ENCODE measurements around the gene RNASE8. TPM values are rescaled to one million over a fixed set of nuclear protein-coding genes. Genes with fewer than 3 reads are reported as not detected.

The RNASE8 gene
- total RNA-seq, 2 donors from 2014 or later, result not detected

DNA sequence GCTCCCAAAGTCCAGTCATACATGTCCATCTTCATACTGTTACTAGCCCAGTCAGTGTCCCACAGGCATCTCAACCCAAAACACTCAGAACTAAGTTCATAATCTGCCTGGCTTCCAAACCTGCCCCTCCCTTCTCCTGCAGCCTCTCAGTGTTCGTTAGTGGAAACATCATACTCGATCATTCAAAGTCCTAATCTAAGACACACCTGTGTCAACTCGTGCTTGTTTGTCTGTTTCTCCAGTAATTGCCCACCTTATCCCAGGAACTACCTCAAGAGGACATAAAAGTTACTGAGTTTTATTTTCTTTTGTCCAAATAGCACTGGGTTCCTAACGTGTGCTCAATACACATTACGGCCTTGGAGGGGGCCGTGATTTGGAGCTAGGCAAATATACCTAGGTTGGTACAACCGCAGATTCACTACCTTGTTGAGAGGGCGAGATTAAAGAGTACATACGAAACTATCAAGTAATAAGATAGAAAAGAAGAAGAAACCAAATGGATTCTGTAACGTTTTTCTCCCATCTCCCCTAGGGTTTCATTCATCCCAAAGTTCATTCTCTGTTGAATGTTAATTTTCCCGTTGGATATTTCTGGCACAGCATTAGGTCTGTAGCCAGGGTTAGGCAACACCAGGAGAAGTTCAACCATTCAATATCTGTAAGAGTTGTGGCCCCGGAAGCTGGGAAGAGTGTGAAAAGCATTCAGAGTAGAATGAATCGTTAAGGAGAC, 3.2 kb downstream of the RNASE8 start:
- H3K27me3 ChIP-seq (replicated peaks; ENCODE audit: insufficient read depth), result no peaks in the 10 kb centered on the region
- no peaks in the 10 kb centered on the region for H3K36me3 ChIP-seq
- DNase-seq (ENCODE audit: low spot score) (no peak), ATAC-seq (ENCODE audit: insufficient number of reproducible peaks, low FRiP score, low read depth) (no peak)
- no peaks in the 10 kb centered on the region for H3K4me1 ChIP-seq (ENCODE audit: control insufficient read depth in 1 of 2, low read depth in 2 of 2)
- no peak overlapping the region for H3K4me3 ChIP-seq
- TF ChIP-seq, protein P1, sequence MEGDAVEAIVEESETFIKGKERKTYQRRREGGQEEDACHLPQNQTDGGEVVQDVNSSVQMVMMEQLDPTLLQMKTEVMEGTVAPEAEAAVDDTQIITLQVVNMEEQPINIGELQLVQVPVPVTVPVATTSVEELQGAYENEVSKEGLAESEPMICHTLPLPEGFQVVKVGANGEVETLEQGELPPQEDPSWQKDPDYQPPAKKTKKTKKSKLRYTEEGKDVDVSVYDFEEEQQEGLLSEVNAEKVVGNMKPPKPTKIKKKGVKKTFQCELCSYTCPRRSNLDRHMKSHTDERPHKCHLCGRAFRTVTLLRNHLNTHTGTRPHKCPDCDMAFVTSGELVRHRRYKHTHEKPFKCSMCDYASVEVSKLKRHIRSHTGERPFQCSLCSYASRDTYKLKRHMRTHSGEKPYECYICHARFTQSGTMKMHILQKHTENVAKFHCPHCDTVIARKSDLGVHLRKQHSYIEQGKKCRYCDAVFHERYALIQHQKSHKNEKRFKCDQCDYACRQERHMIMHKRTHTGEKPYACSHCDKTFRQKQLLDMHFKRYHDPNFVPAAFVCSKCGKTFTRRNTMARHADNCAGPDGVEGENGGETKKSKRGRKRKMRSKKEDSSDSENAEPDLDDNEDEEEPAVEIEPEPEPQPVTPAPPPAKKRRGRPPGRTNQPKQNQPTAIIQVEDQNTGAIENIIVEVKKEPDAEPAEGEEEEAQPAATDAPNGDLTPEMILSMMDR (IDR thresholded peaks at IDR 0.05), result no peak
- no peaks in the 10 kb centered on the region for H3K9me3 ChIP-seq
- no peak overlapping the region for H3K27ac ChIP-seq

- ATAC-seq (ENCODE audit: insufficient number of reproducible peaks, low FRiP score, low read depth), result no peak
- H3K4me1 ChIP-seq (ENCODE audit: control insufficient read depth in 1 of 2, low read depth in 2 of 2), result no peaks in the 10 kb centered on the region
- H3K36me3 ChIP-seq, result no peaks in the 10 kb centered on the region
Observed at GRCh38 chr14:21061347-21061668, 3.7 kb downstream of the RNASE8 start.

GRCh38 chr14:21063479-21063878, 5.9 kb downstream of the RNASE8 start:
- no peak overlapping the region for H3K4me3 ChIP-seq
- no peak for ATAC-seq (ENCODE audit: insufficient number of reproducible peaks, low FRiP score, low read depth)
- no peaks in the 10 kb centered on the region for H3K4me1 ChIP-seq (ENCODE audit: control insufficient read depth in 1 of 2, low read depth in 2 of 2)
- H3K9me3 ChIP-seq, result no peaks in the 10 kb centered on the region
- no peaks in the 10 kb centered on the region for H3K27me3 ChIP-seq (replicated peaks; ENCODE audit: insufficient read depth)
- no peak for DNase-seq (ENCODE audit: low spot score)
- H3K36me3 ChIP-seq, result no peaks in the 10 kb centered on the region
- TF ChIP-seq, protein P1 (IDR thresholded peaks at IDR 0.05), result no peak
- H3K27ac ChIP-seq, result no peak overlapping the region

More at GRCh38 chr14:21061347-21061668, 3.7 kb downstream of the RNASE8 start:
- no peak for DNase-seq (ENCODE audit: low spot score)
- no peaks in the 10 kb centered on the region for H3K9me3 ChIP-seq
- no peak overlapping the region for H3K4me3 ChIP-seq
- no peak overlapping the region for H3K27ac ChIP-seq
- TF ChIP-seq, protein P1 (IDR thresholded peaks at IDR 0.05), result no peak
- H3K27me3 ChIP-seq (replicated peaks; ENCODE audit: insufficient read depth), result no peaks in the 10 kb centered on the region

GRCh38 chr14:21066882-21067502, 9.4 kb downstream of the RNASE8 start:
- no peaks in the 10 kb centered on the region for H3K36me3 ChIP-seq
- no peak overlapping the region for H3K27ac ChIP-seq
- peaks cover 9 to 17% of the 10 kb centered on the region in 2 donors for H3K4me1 ChIP-seq (ENCODE audit: control insufficient read depth in 1 of 2, low read depth in 2 of 2)
- H3K27me3 ChIP-seq (replicated peaks; ENCODE audit: insufficient read depth), result no peaks in the 10 kb centered on the region
- H3K4me3 ChIP-seq, result no peak overlapping the region
- H3K9me3 ChIP-seq, result no peaks in the 10 kb centered on the region
- TF ChIP-seq, protein P1 (IDR thresholded peaks at IDR 0.05), result no peak
- DNase-seq (ENCODE audit: low spot score) (no peak), ATAC-seq (ENCODE audit: insufficient number of reproducible peaks, low FRiP score, low read depth) (no peak)

DNA sequence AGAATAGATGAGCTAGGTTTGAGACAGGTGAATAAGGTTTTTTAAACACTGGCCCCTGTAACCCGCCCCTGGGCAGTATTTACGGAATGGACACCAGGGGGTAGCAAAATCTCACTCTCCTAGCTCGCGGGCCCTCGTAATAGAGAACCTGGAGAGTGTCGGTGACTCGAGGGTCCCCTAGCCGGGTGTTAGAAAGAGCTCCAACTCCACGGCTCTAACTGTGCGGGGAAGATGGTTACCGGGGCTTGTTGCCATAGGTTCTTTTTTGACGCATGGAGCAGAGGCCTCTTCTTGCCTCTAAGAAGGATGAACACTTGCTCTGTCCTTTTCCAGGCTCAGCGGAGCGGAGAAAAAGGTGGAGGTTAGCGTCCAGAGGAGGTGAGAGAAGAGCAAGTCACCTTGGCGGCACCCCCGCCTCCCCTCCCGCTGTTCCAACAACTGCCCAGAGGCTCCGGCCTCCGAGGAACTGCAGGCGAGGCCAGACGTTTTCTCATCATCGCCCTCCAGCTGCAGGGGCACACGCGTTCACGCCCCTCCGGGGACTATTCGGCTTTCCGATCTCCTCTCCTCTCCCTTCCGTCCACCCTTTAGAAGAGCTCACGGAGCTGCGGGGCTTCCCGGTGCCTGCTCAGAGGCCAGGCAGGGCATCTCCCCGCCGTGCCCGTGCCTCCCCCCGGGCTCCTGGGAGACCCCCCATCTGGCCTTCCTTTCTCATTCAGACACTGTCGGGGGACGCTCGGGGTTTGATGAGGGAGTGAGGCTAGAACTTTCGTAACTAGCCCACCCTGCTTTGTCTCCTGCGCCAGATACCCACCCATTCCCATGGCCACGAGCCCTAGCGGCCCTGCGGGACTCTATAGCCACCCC, 11.1 kb downstream of the RNASE8 start:
- no peak for ATAC-seq (ENCODE audit: insufficient number of reproducible peaks, low FRiP score, low read depth)
- Histone ChIP-seq H3K9me3 (no peaks in the 10 kb centered on the region), H3K4me3 (peak overlapping the region; percentile 84), H3K27ac (peak overlapping the region; percentile 88 to 90), H3K36me3 (peaks cover 2% of the 10 kb centered on the region), H3K4me1 (ENCODE audit: control insufficient read depth in 1 of 2, low read depth in 2 of 2) (peaks cover 9 to 27% of the 10 kb centered on the region in 2 donors), H3K27me3 (replicated peaks; ENCODE audit: insufficient read depth) (no peaks in the 10 kb centered on the region)
- DNase-seq (ENCODE audit: low spot score), result peak; percentile 45
- TF ChIP-seq, protein P1 (IDR thresholded peaks at IDR 0.05), result peak; percentile 65
